Gastroesophageal sphincter (tissue), 4 donors: ENCODE measurements around the gene ZIM2. TPM values are rescaled to one million over a fixed set of nuclear protein-coding genes. Genes with fewer than 3 reads are reported as not detected.

ENCODE experiments used
- ATAC-seq: fragments of 150-250 bp; one replicate; pipeline ENCODE4 v1.9.1; 2016; ENCODE audit warnings: mild to moderate bottlenecking, moderate library complexity
- H3K27ac ChIP-seq, 4 donors: fragments of 200-600 bp; sonication (generic) in 3 of 4; 1 replicate in 3 of 4; 2 replicates in 1 of 4; pipeline ENCODE4 v1.5.1; 2016 to 2019
- H3K27me3 ChIP-seq: fragments of 200-600 bp; sonication (generic); one replicate; pipeline ENCODE4 v1.5.1; 2019
- H3K36me3 ChIP-seq, 2 donors: fragments of 200-600 bp; sonication (generic); one replicate each; pipeline ENCODE4 v1.5.1; 2019; ENCODE audit warnings: control low read depth in 1 of 2
- H3K4me1 ChIP-seq, 3 donors: fragments of 200-600 bp; sonication (generic); 1 replicate in 2 of 3; 2 replicates in 1 of 3; pipeline ENCODE4 v1.5.1; 2016 to 2019; ENCODE audit warnings: control low read depth in 2 of 3
- H3K4me3 ChIP-seq, 2 donors: fragments of 200-600 bp; sonication (generic); one replicate each; pipeline ENCODE4 v1.5.1; 2019; ENCODE audit warnings: mild to moderate bottlenecking in 1 of 2, moderate library complexity in 1 of 2
- H3K9me3 ChIP-seq, 3 donors: fragments of 200-600 bp; sonication (generic); one replicate each; pipeline ENCODE4 v1.5.1; 2017 to 2019; ENCODE audit warnings: control low read depth in 2 of 3
- EP300 ChIP-seq: sonication (generic); formaldehyde crosslinking; IDR thresholded peaks from one replicate; pipeline ENCODE4 v1.6.1; 2017; ENCODE audit warnings: antibody characterized with exemption, mild to moderate bottlenecking
- POLR2A ChIP-seq, 2 donors: fragments of 450-650 bp; IDR thresholded peaks; one replicate each; pipeline ENCODE4 v1.6.1; 2017; ENCODE audit warnings: antibody characterized with exemption in 2 of 2, mild to moderate bottlenecking in 2 of 2, moderate library complexity in 1 of 2
- POLR2AphosphoS5 ChIP-seq: sonication (generic); formaldehyde crosslinking; IDR thresholded peaks from one replicate; pipeline ENCODE4 v1.6.1; 2017; ENCODE audit warnings: antibody characterized with exemption
- whole genome bisulfite sequencing, 2 donors: methylation state at CpG; one replicate each; pipeline ENCODE4 v1.1.5; 2018; ENCODE audit warnings: low coverage in 1 of 2; 5-methylcytosine and 5-hydroxymethylcytosine counted together
- total RNA-seq, 4 donors: library from RNA; depleted of rRNA; stranded (reverse); fragments of >200 nt; gene quantifications; one replicate each; pipeline ENCODE4 v1.1.0, GENCODE V29; 2016
- TF ChIP-seq, protein P1 (sequence below), 4 experiments: fragments of 200-600 bp in 2 of 4; fragments of 450-650 bp in 2 of 4; sonication (generic) in 1 of 4; IDR thresholded peaks; one replicate each; pipeline ENCODE4 v1.5.1; 2017 to 2019; ENCODE audit warnings: antibody characterized with exemption in 4 of 4, mild to moderate bottlenecking in 2 of 4, moderate library complexity in 2 of 4

Gene ZIM2
- total RNA-seq, 4 donors from 2014 or later, result 0.31 to 1.0 (median 0.39) TPM

GRCh38 chr19:56823956-56824355, 16.6 kb downstream of the ZIM2 start:
- no peak overlapping the region for H3K4me3 ChIP-seq
- no peaks in the 10 kb centered on the region for H3K9me3 ChIP-seq
- TF ChIP-seq POLR2AphosphoS5 (no peak), POLR2A (IDR thresholded peaks at IDR 0.05) (no peak), EP300 (no peak)
- TF ChIP-seq, protein P1, sequence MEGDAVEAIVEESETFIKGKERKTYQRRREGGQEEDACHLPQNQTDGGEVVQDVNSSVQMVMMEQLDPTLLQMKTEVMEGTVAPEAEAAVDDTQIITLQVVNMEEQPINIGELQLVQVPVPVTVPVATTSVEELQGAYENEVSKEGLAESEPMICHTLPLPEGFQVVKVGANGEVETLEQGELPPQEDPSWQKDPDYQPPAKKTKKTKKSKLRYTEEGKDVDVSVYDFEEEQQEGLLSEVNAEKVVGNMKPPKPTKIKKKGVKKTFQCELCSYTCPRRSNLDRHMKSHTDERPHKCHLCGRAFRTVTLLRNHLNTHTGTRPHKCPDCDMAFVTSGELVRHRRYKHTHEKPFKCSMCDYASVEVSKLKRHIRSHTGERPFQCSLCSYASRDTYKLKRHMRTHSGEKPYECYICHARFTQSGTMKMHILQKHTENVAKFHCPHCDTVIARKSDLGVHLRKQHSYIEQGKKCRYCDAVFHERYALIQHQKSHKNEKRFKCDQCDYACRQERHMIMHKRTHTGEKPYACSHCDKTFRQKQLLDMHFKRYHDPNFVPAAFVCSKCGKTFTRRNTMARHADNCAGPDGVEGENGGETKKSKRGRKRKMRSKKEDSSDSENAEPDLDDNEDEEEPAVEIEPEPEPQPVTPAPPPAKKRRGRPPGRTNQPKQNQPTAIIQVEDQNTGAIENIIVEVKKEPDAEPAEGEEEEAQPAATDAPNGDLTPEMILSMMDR (IDR thresholded peaks at IDR 0.05), result no peak
- 80 to 90% methylated on average over 1 to 3 of the region's 6 CpGs for WGBS, 2 donors
- H3K27ac ChIP-seq, result no peak overlapping the region
- peaks cover 0 to 46% of the 10 kb centered on the region in 2 donors for H3K36me3 ChIP-seq
- H3K27me3 ChIP-seq, result no peaks in the 10 kb centered on the region
- ATAC-seq, result no peak
- H3K4me1 ChIP-seq, result no peaks in the 10 kb centered on the region

DNA sequence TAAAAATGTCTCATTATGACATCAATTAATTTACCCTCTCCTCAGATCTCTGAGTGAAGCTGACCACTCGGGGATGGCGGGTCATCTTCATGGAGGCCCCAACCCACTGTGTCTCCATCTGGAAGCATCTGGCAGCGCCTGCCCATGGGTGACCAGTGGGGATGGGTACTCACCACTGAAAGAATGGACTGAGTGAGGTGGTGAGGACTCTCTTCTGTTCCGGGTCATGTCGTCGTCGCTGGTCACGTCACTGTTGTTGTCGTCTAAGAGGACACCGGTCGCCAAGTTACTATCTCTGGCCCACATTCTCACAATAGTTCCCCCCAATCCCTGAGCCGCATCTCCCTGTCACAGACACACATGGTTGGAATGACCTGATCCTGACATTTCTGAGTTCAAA, 17.1 kb downstream of the ZIM2 start:
- ATAC-seq, result no peak
- Histone ChIP-seq H3K27ac (no peak overlapping the region), H3K9me3 (no peaks in the 10 kb centered on the region), H3K4me3 (no peak overlapping the region), H3K36me3 (peaks cover 0 to 52% of the 10 kb centered on the region in 2 donors), H3K27me3 (no peaks in the 10 kb centered on the region), H3K4me1 (no peaks in the 10 kb centered on the region)
- WGBS, 2 donors, result 90 to 93% methylated on average over 9 to 11 of the region's 12 CpGs
- TF ChIP-seq, protein P1 (IDR thresholded peaks at IDR 0.05), result no peak
- TF ChIP-seq POLR2A (IDR thresholded peaks at IDR 0.05) (no peak), POLR2AphosphoS5 (no peak), EP300 (no peak)

GRCh38 chr19:56822755-56823154, 17.8 kb downstream of the ZIM2 start:
- no peaks in the 10 kb centered on the region for H3K4me1 ChIP-seq
- no CpG with 5 or more reads among the region's 5 CpGs for WGBS, 2 donors
- H3K27me3 ChIP-seq, result no peaks in the 10 kb centered on the region
- no peak overlapping the region for H3K4me3 ChIP-seq
- no peak overlapping the region for H3K27ac ChIP-seq
- TF ChIP-seq EP300 (no peak), POLR2AphosphoS5 (no peak)
- ATAC-seq, result no peak
- H3K9me3 ChIP-seq, result no peaks in the 10 kb centered on the region
- H3K36me3 ChIP-seq, result peaks cover 0 to 58% of the 10 kb centered on the region in 2 donors

DNA sequence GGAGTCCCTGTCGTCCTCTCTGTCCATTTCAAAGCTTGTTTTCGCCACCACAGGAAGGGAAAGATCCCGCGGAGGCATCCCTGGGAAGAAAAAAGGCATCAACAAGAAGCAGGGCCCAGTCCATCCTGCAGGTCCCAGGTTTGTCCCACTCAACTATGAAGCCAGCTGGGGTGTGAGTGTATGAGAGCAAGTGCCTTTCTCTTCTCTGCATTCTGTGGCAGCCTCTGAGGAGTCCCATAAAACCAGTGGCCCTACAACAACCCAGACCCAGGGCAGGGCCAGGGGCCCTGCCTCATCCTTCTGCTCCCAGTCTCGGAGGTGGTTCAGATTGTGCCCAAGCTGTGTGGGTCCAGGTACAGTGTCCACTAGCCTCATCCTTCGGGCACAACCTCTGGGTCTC, 18.9 kb downstream of the ZIM2 start:
- Histone ChIP-seq H3K9me3 (no peaks in the 10 kb centered on the region), H3K27me3 (no peaks in the 10 kb centered on the region), H3K36me3 (peaks cover 0 to 69% of the 10 kb centered on the region in 2 donors), H3K27ac (no peak overlapping the region), H3K4me1 (no peaks in the 10 kb centered on the region), H3K4me3 (no peak overlapping the region)
- no peak for ATAC-seq
- WGBS, 2 donors, result 73 to 80% methylated on average over 3 to 4 of the region's 6 CpGs
- TF ChIP-seq, protein P1 (IDR thresholded peaks at IDR 0.05), result no peak
- no peak for TF ChIP-seq POLR2A (IDR thresholded peaks at IDR 0.05)
- no peak for TF ChIP-seq EP300
- TF ChIP-seq POLR2AphosphoS5, result no peak

- H3K4me1 ChIP-seq, result no peaks in the 10 kb centered on the region
- H3K27me3 ChIP-seq, result no peaks in the 10 kb centered on the region
- H3K9me3 ChIP-seq, result no peaks in the 10 kb centered on the region
- no CpG with 5 or more reads among the region's 5 CpGs for WGBS, 2 donors
- ATAC-seq, result no peak
- TF ChIP-seq POLR2AphosphoS5 (no peak), EP300 (no peak), POLR2A (IDR thresholded peaks at IDR 0.05) (no peak)
- TF ChIP-seq, protein P1 (IDR thresholded peaks at IDR 0.05), result no peak
- H3K4me3 ChIP-seq, result no peak overlapping the region
- H3K36me3 ChIP-seq, result peaks cover 0 to 74% of the 10 kb centered on the region in 2 donors
- no peak overlapping the region for H3K27ac ChIP-seq
These were observed 19.3 kb downstream of the ZIM2 start for GRCh38 chr19:56821209-56821608.
